HAP-1 (cell line): ENCODE data around the gene SLC5A8.

Experiments
- DNase-seq, 2 experiments: peaks; one replicate each; pipeline ENCODE4 v3.0.0-alpha.2; 2016 to 2020; ENCODE audit warnings: low spot score in 2 of 2
- H3K27me3 ChIP-seq: fragments of 250-450 bp; sonication (Bioruptor Pico); 2 replicates; pipeline ENCODE4 v1.5.1; 2020; ENCODE audit warnings: low read depth, mild to moderate bottlenecking, moderate library complexity
- H3K36me3 ChIP-seq: fragments of 250-450 bp; sonication (Bioruptor Pico); replicated peaks from 2 replicates; pipeline ENCODE4 v1.5.1; 2020; ENCODE audit warnings: mild to moderate bottlenecking
- H3K4me1 ChIP-seq: fragments of 250-450 bp; sonication (Bioruptor Pico); 2 replicates; pipeline ENCODE4 v1.5.1; 2020; ENCODE audit warnings: mild to moderate bottlenecking
- H3K4me3 ChIP-seq: fragments of 250-450 bp; sonication (Bioruptor Pico); 2 replicates; pipeline ENCODE4 v1.5.1; 2020; ENCODE audit warnings: mild to moderate bottlenecking, moderate library complexity
- H3K9me3 ChIP-seq: fragments of 250-450 bp; sonication (Bioruptor Pico); 2 replicates; pipeline ENCODE4 v1.5.1; 2020; ENCODE audit warnings: mild to moderate bottlenecking, moderate library complexity
- in situ Hi-C: fragments of 300-500 bp; cut with MboI; formaldehyde crosslinking; loops from 3 replicates; pipeline ENCODE4 v1.14.3; 2020; ENCODE audit warnings: low sequenced_read_pairs, inconsistent platforms, mixed read lengths

The SLC5A8 gene

DNA sequence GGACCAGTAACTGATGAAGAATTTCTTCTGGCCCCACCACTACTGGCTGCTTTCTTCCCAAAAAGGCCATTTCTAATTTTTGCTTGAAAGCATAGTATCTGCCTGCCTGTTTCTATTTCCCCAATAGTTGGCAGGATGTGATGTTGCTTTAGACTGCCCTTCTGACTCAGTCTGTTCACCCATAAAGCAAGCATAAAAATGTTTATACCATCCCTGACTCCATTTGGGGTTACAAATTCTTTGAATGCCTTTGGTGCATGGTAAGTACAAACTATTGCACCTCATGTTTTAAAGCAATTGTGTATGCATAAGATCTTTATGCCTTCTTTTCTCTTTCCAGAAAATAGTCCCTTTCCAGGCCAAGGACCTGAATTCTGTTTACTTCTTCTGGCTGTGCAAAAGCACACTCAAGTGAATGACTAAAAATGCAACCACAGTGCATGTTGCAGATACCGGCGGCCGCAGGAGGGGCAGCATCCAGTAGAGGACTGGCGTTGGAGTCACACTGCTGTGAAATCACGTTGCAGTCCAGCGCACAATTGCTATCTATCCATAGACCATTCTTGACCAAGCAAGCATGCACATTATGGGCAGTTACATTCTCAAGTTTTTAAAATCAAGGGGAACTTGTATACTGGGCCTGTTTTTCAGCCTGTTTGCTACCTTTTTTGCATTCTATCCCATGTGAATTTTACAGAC lies 82.4 kb downstream of the SLC5A8 start:
- Histone ChIP-seq H3K36me3 (no peaks in the 10 kb centered on the region), H3K9me3 (no peaks in the 10 kb centered on the region), H3K4me1 (no peaks in the 10 kb centered on the region), H3K4me3 (no peak overlapping the region), H3K27me3 (no peaks in the 10 kb centered on the region)
- in situ Hi-C loops: no loop called here
- no peak for DNase-seq

DNA sequence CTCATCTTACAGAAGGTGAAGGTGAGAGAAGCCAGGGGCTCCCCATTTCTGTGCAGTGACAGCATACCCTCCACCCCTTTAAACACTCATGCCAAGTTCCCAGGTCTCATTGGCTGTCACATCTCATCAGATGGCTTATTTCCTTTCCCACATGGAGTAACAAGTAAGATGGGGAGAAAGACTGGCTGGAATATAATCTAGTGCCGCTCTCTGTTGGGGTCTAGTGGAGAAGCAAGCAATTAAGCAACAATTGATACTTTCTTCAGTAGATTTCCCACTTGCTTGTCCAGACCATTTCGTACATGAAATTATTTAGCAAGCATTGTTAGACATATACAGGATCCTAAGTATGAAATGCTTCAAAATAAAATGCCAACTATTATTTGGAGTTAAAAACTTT lies 92.2 kb downstream of the SLC5A8 start:
- H3K9me3 ChIP-seq: no peaks in the 10 kb centered on the region
- no peak for DNase-seq
- H3K27me3 ChIP-seq: no peaks in the 10 kb centered on the region
- H3K4me1 ChIP-seq: no peaks in the 10 kb centered on the region
- H3K4me3 ChIP-seq: no peak overlapping the region
- in situ Hi-C loops: no loop called here
- H3K36me3 ChIP-seq: no peaks in the 10 kb centered on the region

DNA sequence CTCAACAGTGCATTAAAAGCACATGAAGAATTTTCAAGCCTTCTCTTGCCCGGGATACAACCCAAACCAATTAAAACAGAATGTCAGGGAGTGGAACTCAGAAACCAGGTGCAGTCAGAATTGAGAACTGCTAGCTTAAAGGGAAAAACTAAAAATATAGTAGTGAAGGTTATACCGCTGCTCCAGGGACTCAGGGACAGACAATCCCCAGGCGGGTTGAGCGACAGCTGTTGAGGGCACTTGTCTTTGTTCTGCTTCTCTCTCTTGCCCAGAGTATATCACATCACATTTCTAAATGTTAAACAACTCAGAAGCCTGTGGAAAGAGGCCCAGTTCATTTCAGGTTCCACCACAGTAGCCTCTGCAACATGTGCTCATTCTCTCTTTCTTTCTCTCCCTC lies 93.1 kb downstream of the SLC5A8 start:
- no peak for DNase-seq

DNA sequence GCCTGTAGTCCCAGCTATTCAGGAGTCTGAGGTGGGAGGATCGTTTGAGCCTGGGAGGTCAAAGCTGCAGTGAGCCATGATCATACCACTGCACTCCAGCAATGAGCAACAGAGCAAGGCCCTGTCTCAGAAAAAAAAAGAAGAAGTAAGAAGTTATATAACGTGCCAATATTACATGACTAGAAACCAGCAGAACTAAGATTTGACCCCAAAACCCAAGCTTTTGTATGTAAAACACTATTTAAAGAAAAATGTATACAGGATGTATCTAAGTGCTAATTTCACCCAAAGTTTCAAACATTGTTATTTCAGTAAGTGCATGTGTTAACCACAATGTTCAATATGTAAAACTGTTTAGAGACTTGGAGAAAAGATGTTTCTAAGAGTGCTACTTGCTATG lies 94.7 kb downstream of the SLC5A8 start:
- DNase-seq: no peak

More for the DNA sequence above, 93.1 kb downstream of the SLC5A8 start:
- no peaks in the 10 kb centered on the region for H3K9me3 ChIP-seq
- in situ Hi-C loops: no loop called here
- no peaks in the 10 kb centered on the region for H3K36me3 ChIP-seq
- H3K4me3 ChIP-seq: no peak overlapping the region
- H3K27me3 ChIP-seq: no peaks in the 10 kb centered on the region
- H3K4me1 ChIP-seq: no peaks in the 10 kb centered on the region

DNA sequence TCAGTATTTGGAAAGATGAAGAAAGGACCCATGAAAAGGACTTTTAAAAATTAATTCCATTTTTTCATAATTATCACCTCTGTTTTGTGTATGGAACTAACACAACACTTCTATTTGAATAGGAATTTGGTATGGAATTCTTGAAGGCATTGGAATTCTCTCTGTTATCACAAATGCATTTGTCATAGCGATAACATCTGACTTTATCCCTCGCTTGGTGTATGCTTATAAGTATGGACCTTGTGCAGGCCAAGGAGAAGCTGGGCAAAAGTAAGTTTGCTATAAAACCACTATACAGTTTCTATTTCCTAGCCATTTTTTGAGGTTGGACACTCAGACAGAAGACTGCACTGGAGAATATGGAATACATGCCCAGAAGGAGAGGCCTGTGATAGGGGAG lies 98.6 kb downstream of the SLC5A8 start:
- H3K36me3 ChIP-seq: no peaks in the 10 kb centered on the region
- in situ Hi-C loops: no loop called here
- no peaks in the 10 kb centered on the region for H3K27me3 ChIP-seq
- no peak overlapping the region for H3K4me3 ChIP-seq
- no peaks in the 10 kb centered on the region for H3K9me3 ChIP-seq
- no peak for DNase-seq
- no peaks in the 10 kb centered on the region for H3K4me1 ChIP-seq

More for the DNA sequence above, 94.7 kb downstream of the SLC5A8 start:
- Histone ChIP-seq H3K36me3 (no peaks in the 10 kb centered on the region), H3K9me3 (no peaks in the 10 kb centered on the region), H3K4me1 (no peaks in the 10 kb centered on the region), H3K4me3 (no peak overlapping the region), H3K27me3 (no peaks in the 10 kb centered on the region)
- in situ Hi-C loops: no loop called here

DNA sequence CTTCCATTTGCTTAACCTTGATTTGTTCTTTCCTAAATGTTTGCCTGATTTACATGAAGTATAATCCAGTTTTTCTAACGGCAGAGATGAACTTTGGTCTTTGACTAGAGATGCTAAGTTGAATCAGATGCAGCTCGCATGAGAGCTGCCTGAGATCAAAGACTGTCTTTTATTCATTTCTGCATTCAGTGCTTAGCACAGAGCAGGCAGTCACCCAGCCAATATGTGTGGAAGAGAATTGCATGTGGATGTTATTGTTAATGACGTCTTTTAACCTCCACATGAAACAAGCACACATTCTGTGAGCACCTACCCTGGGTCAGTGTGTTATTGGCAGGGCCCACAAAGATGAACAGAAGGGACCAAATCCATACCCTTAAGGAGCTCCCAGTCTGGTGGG lies 99.2 kb downstream of the SLC5A8 start:
- Histone ChIP-seq H3K4me3 (no peak overlapping the region), H3K36me3 (no peaks in the 10 kb centered on the region), H3K9me3 (no peaks in the 10 kb centered on the region), H3K27me3 (no peaks in the 10 kb centered on the region), H3K4me1 (no peaks in the 10 kb centered on the region)
- in situ Hi-C loops: no loop called here
- DNase-seq: no peak

DNA sequence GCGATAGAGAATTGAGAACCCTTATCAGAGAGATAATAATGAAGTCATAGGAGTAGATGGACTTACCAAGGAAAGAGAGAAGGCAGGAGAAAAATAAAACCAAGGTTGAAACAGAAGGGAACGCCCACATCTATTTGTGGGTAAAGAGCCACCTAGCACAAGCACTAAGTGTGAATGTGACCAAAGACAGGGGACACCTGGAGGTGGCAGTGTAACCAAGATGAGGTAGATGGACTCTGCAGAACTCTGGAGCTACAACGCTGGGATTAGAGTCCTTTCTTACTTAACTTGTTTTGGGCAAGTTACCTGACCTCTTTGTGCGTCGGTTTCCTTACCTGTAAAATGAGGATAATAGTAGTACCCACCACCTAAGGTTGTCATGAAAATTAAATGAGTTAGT lies 101.9 kb downstream of the SLC5A8 start:
- H3K9me3 ChIP-seq: no peaks in the 10 kb centered on the region; the same call in 1 of the 2 replicates
- in situ Hi-C loops: no loop called here
- no peak overlapping the region for H3K4me3 ChIP-seq
- no peaks in the 10 kb centered on the region for H3K27me3 ChIP-seq
- H3K36me3 ChIP-seq: no peaks in the 10 kb centered on the region
- no peaks in the 10 kb centered on the region for H3K4me1 ChIP-seq
- no peak for DNase-seq

DNA sequence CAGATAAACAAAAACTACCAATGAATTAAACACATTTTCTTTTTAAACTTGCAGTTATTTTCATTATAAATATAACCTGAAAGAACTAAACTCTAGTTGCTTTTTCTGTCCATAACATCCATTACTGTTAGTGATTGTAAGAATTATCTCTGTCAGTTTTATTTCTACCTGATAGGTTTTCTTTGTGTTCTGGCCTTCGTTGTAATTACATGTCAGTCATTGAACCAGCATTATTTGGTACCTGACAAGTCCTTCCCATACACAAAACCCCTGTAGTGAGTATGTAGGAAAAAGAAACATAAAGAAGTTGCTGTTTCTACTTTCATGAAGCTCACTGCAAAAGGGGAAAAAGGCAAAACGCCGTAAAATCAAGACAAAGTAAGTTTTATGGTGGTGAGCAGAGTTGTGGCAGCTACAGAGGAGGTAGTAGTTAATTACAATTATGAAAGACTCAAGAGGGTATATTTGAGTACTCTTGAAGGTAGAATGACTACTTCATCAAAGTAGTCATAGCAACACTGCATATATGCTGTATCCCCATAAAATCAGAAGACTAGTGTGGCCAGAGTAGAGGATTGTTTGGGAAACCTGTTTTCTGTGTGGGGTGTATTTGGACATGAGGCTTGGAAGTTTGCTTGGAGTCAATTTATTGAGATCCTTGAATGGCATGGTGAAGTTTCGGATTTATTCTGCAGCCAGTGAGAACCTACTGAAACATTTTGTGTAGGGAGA lies 102.8 kb downstream of the SLC5A8 start:
- Histone ChIP-seq H3K27me3 (no peaks in the 10 kb centered on the region), H3K36me3 (no peaks in the 10 kb centered on the region), H3K9me3 (no peaks in the 10 kb centered on the region; the same call in 1 of the 2 replicates), H3K4me1 (no peaks in the 10 kb centered on the region), H3K4me3 (no peak overlapping the region)
- DNase-seq: no peak
- in situ Hi-C loops: no loop called here
